RPMI7951 (cell line): ENCODE measurements around the gene MED25. TPM values are rescaled to one million over a fixed set of nuclear protein-coding genes. Genes with fewer than 3 reads are reported as not detected.

Experiments
- DNase-seq: peaks from one replicate; pipeline ENCODE4 v3.0.0-alpha.2; 2012; ENCODE audit warnings: low read depth
- total RNA-seq: library from RNA; depleted of rRNA; stranded (reverse); fragments of >200 nt; shearing (Covaris generic); gene quantifications from 2 replicates; pipeline ENCODE4 v1.2.3, GENCODE V29; 2014

The MED25 gene
- total RNA-seq, 1 experiment from 2014 or later, result 22.9 TPM

- DNase-seq, result no peak
Measured at GRCh38 chr19:49857838-49858087, 39.7 kb downstream of the MED25 start.

DNA sequence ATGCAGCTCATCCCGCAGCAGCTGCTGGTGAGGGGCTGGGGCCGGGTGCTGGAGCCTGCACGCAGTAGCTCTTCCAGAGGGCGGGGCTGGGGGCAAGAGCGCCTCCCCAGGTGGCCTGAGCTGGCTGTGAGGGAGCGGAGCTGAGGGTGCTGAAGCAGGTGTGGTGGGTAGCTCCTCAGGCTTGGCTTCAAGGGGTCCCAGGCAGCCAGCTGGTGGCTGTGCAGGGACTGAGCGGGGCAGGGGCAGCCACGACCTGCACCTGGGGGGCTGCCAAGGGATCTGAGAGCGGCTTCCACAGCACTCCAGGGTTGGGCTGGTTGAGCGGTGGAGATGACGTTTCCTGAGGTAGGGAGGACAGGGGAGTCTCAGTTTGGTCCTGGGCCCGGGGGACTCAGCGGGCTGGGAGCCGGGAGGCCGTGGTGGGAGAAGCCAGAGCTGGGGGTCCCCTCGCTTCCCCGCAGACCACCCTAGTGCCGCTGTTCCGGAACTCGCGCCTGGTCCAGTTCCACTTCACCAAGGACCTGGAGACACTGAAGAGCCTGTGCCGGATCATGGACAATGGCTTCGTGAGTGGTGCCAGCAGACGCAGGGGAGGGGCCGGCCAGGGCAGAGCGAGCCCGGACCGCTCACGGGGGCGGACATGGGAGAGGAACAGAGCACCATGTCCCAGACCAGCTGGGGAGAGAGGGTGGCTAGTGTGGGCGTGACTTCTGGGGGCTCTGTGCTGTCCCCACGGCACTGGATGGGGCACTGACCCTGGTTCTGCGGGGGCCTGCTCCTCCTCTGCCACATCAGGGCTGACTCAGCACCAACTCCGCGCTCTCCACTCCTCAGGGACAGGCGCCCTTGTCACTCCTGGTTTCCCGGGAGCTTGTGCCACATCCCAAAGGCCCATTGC lies 40.2 kb downstream of the MED25 start:
- peak; percentile 55 for DNase-seq

DNA sequence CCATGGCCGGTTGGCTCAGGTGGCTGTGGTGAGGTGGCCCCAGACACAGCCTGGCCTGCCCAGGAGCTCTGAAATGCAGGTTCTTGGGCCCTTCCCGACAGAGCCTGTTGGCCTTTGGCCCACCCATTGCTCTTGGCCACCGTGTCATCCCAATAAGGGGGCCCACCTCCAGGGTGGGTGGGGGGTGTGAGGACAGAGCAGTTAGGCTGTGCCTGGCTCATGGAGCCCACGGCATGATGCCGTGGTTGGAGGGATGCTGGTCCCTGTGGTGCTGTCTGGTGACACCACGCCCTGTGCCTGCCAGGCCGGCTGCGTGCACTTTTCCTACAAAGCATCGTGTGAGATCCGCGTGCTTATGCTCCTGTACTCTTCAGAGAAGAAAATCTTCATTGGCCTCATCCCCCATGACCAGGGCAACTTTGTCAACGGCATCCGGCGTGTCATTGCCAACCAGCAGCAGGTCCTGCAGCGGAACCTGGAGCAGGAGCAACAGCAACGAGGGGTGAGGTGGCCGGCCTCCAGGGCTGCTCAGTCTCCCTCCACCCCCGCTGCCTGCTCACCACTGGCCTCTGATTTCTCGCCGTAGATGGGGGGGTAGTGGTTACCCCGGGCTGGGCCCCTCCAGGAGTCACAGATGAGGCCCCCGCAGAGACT lies 41.7 kb downstream of the MED25 start:
- no peak for DNase-seq

- no peak for DNase-seq
Measured at GRCh38 chr19:49860336-49861102, 42.4 kb downstream of the MED25 start.

DNA sequence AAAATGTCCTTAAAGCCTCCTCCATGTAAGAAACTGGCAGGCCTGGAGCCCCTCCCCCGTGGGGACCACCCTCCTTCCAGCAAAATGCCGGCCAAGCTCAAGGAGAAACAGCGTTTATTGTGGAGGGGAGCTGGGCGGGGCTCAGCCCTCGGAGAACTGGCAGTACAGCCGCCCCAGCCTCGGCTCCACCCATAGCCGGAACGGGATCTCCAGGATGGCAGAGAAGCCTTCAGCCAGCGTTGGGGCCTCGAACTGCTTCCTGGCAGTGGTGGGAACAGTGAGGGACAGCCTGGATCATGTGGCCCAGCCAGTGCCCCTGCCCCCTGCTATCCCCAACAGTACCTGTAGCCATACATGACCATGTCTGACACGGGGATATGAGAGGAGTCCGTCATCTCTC lies 43.0 kb downstream of the MED25 start:
- DNase-seq, result no peak

GRCh38 chr19:49861541-49862378 lies 43.7 kb downstream of the MED25 start:
- no peak for DNase-seq

DNA sequence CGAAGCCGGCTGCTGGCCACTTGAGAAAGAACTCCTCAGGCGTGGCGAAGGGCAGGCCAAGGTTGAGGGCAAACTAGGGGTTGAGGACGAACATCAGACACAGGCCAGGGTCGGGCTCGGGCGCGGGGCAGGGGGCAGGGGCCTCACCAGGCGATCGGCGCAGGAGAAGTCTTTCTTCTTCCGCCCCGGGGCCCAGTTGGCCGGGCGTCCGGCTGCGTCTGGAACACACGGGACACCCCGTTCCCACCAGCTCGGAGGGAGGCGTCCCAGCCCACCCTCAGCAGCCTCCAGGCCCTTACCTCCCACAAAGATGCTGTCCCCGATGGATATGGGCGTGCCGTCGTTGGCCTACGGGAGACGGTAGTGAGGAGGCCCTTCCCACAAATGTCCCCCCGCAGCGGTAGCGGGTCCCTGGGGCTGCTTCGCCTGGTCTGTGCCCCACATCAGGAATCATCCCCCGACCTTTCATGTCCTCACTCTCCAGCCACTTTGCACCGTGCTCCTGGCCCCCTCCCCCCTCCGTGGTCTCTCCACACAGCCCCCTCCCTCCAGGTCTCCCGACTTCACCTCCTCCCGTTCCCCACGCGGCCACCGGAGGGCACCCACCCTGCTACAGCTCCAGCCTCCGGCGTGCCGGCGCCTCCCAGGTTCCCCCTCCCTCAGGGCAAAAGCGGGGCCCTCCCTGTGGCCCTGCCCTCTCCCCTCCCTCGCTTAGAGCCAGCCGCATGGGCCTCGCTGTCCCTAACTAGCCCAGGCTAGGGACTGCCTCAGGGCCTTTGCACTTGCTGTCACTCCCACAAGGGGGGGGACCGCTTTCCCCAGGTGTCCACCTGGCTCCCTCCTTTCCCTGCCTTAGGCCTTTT lies 44.5 kb downstream of the MED25 start:
- no peak for DNase-seq

- DNase-seq, result no peak
Measured at GRCh38 chr19:49863254-49863934, 45.3 kb downstream of the MED25 start.

GRCh38 chr19:49863935-49864320 lies 45.8 kb downstream of the MED25 start:
- no peak for DNase-seq

DNA sequence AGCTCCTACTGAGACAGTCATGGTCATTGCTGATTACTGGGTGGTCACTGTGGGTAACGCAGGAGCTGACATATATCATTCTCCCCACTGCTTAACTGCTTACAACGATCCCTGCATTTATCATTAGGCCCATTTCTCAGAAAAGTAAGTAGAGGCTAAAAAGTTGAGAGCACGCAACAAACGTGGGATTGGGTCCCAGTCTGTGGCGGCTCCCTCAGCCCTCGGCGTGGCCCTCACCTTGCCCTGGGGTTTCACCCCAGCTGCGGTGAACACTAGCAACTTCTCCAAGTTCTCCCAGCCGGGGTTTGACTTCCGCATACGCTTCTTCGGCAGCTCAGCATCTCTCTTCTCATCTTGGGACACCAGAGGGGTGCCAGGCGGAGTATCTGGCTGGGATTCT lies 46.8 kb downstream of the MED25 start:
- no peak for DNase-seq

GRCh38 chr19:49866933-49867782 lies 49.1 kb downstream of the MED25 start, which contains the start of gene PNKP:
Gene PNKP, minus strand, starts transcription at chr19:49867576. Its CDS starts 372 bp downstream, at chr19:49867204.
- peak; percentile 94 for DNase-seq

- no peak for DNase-seq
Measured at GRCh38 chr19:49869009-49869483, 51.0 kb downstream of the MED25 start.

- peak; percentile 100 for DNase-seq
Measured at GRCh38 chr19:49869484-49870308, 51.6 kb downstream of the MED25 start.

GRCh38 chr19:49870309-49870901 lies 52.3 kb downstream of the MED25 start:
- DNase-seq, result no peak

DNA sequence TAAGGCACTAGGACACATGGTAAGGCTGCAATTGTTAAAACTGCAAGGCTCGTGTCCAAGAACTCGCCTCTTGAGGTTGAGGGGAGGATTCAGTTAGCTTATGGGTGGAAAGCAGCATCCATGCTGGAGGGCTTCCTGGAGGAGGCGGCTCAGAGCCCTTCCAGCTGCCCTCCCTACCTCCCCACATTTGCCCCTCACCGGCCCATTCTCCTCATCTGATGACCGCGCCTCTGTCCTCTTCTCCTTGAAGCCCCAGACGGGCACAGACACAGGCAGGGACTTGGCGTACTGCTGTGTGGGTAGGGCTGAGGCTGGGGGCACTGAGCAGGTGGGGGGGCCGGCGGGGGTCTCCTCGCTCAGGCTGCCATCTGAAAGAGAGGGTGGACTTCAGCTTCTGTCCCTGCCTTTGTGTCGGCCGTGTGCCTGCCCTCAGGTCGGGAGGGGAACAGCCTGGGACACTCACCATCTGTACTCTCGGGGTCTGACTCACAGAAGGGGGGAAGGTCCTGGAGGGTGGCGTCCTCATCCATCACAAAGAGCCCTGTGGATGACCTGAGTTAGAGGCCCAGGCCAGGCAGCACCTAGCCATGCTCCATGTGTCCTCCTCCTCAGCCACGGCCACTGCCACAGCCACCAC lies 53.4 kb downstream of the MED25 start:
- no peak for DNase-seq

- DNase-seq, result no peak
Measured at GRCh38 chr19:49872245-49873128, 54.4 kb downstream of the MED25 start.
